Astrocyte of the spinal cord (primary cell): Measurements from ENCODE around the gene ENTREP3.
"Not testable (repeated sequence)": the region's sequence is repeated elsewhere in the genome, so short reads cannot be mapped to it uniquely, and the experiment has no call there.

Experiments used
- DNase-seq: peaks from one replicate; pipeline ENCODE4 v3.0.0; 2011; ENCODE audit warnings: low read depth, low spot score
- H3K4me3 ChIP-seq: 2 replicates; pipeline ENCODE4 v1.5.1; 2011; ENCODE audit warnings: low read depth, mild to moderate bottlenecking, low read length, moderate library complexity
- in situ Hi-C: cut with HindIII; loops from 2 replicates; pipeline ENCODE4 v1.10.0; 2017; ENCODE audit warnings: low sequenced_read_pairs
- TF ChIP-seq, protein P1 (sequence below): IDR thresholded peaks from 2 replicates; pipeline ENCODE4 v1.5.1; 2012; ENCODE audit warnings: low read depth, mild to moderate bottlenecking, low read length, inconsistent platforms

Gene ENTREP3

DNA sequence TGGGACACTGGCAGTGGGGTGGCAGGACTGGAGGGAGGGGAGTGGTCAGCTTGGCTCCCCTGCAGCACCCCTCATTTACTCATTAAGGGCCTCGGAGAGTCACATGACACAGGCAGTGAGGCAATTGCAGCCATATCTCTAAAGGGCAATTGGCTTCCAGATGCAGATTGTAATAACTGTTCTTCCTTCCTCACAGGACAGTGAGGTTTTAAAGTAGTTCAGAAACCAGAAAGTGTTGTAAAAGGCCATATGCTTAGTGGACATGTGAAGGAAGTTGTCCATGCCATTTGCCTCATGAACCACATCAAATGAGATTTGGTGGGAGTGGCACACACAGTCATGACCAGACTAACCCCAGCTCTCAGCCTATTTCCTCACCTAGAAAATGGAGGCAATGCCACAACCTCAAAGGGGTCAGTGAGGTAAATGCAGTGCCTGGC is 35.7 kb downstream of the ENTREP3 start:
- TF ChIP-seq, protein P1, sequence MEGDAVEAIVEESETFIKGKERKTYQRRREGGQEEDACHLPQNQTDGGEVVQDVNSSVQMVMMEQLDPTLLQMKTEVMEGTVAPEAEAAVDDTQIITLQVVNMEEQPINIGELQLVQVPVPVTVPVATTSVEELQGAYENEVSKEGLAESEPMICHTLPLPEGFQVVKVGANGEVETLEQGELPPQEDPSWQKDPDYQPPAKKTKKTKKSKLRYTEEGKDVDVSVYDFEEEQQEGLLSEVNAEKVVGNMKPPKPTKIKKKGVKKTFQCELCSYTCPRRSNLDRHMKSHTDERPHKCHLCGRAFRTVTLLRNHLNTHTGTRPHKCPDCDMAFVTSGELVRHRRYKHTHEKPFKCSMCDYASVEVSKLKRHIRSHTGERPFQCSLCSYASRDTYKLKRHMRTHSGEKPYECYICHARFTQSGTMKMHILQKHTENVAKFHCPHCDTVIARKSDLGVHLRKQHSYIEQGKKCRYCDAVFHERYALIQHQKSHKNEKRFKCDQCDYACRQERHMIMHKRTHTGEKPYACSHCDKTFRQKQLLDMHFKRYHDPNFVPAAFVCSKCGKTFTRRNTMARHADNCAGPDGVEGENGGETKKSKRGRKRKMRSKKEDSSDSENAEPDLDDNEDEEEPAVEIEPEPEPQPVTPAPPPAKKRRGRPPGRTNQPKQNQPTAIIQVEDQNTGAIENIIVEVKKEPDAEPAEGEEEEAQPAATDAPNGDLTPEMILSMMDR, result no peak
- in situ Hi-C loops, result no loop called here
- DNase-seq, result no peak
- no peak overlapping the region for H3K4me3 ChIP-seq

DNA sequence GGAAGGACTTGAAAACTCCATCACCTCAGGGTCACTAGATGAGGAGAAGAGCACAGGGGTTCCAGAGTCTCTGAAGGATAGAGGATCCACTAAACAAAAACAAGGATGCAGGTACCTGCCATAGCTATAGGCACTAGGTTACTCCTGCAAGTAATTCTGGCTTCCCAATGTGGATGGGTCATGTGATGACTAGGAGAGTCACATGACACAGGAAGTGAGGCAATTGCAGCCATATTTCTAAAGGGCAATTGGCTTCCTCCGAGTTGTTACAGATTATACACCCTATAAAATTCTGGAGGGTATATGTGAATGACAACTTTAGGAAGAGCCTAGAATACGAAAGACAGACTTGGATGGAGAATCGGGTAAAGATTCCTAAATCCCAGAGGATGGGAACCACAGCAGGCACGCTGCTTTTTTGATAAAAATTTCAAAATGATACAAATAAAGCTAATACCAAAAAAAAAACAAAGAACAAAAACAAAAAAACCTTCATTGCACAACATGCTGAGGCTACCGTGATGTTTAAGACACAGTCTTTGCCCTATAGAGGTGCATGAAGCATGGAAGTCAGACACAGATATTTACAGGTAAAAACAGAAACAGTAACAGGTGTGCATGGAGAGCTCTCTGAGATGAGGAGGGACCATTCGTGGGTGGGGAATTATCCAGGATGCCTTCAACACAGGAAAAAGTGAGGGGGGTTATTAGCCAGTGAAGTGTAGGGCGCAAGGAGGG is 36.3 kb downstream of the ENTREP3 start:
- no peak overlapping the region for H3K4me3 ChIP-seq
- TF ChIP-seq, protein P1, result no peak
- in situ Hi-C loops, result no loop called here
- peak; percentile 70 for DNase-seq

DNA sequence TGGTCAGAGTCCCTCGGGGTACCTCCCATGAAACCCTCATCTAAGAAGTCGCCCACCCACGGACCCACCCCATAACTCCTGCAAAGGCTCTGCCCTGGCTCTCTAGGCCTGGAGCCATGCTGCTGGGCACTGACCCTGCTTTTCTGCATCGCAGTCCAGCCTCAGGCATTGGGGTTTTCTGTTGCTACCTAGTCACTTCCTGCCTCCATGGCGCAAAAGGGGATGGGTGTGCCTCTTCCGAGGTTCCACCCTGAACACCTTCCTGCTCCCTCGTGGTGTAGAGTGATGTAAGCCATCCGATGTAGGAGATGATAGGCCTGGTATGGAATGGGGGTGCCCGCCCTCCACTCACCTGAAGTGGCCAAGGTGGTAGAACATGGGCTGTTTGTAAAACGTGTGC is 40.6 kb downstream of the ENTREP3 start:
- in situ Hi-C loops, DNase-seq, H3K4me3 ChIP-seq: not testable (repeated sequence)

DNA sequence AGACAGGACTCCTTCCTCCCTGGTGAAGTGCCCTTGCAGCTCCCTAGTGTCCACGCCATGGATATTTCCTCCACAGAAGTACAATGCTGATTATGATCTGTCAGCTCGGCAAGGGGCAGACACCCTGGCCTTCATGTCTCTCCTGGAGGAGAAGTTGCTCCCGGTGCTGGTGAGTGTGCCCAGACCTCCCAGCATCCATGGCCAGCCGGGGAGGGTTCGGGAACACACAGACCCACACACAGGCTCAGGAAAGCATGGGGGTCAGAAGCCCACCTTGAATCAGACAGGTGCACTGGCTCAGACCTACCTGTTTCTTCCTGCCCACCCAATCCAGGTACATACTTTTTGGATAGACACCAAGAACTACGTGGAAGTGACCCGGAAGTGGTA is 43.2 kb downstream of the ENTREP3 start:
- in situ Hi-C loops, H3K4me3 ChIP-seq, DNase-seq: not testable (repeated sequence)

DNA sequence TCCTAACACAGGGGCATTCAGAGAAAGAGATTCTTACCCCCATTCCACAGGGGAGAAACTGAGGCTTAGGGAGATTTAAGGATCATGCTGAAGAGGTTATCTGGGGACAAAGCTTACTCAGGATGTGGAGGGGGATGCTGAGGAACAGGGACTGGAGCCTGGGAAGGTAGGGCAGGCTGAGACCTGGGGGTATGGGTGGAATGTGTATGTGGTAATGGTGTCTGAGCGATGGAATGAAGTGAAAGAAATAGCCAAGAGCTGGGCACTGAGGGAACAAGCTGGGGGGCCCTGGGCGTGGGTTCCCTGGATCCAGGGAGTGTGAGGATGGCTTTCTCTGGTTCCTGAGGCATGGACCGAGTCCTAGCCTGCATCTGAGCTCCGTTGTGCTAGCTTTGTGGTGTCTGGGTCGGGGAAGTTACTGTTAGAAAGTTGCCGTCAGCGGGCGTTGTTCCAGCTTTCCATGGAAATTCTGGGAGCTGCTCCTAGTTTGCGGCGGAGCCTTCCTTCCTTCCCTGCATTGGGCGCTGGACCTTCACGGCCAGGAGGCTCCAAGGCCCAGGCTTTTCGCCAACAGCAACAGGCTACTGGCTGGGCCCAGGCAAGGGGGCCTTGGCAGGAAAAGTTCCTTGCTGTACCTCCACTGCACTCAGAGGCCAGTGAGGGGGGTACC is 43.8 kb downstream of the ENTREP3 start:
- DNase-seq, H3K4me3 ChIP-seq, in situ Hi-C loops: not testable (repeated sequence)

DNA sequence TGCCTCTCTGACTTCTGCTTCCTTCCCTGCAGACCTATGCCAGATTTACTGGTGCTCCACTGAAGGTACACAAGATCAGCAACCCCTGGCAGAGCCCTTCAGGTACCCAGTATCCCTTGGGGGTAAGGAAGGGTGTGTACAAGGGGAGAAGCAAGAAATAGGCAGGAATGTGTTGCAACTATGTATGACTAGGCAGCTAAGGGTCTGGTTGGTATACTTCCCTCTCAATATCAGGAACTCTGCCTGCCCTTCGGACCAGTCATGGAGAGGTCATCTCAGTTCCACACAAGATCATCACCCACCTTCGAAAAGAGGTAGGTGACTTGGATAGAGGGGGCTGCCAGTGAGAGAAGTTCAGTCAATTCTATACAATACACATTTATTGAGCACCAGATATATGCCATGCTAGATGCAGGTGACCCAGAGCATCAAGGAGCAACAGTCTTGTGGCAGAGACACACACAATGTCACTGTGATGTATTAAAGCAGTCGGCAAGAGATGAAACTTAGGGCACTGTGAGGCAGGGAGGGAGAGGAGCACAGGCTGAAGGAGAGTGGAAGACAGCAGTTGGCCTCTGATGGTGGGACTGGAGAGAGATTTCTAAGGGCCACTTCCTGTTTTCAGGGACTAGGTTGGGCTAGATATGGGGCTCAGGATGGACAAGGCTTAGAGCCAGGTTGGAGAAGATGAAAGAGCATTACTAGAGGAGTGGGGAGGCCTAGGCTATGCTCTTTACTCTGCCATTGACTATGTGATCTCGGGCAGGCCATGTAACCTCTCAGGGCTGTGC is 44.8 kb downstream of the ENTREP3 start:
- TF ChIP-seq, protein P1, result no peak
- in situ Hi-C loops, result no loop called here
- no peak overlapping the region for H3K4me3 ChIP-seq
- DNase-seq, result no peak

DNA sequence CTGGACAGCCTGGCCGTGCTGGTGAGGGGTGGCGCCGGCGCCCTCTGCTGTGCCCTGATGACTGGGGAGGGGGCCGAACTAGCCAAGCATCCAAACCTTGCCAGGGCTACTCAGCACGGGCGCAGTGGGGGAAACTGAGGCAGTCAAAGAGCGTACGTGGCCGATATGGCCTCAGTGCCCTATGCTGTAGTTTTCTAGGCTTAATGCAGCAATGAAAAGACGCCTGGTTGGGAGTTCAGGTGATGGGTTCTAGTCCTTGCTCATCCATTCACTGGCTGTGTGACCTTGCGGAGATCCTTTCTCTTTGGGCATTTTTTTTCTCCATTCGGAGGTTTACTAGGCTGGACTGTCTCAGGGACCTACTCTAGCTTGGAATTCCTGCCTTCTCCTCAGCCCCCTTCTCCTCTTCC is 46.0 kb downstream of the ENTREP3 start:
- in situ Hi-C loops, result no loop called here

More for the DNA sequence above, 46.0 kb downstream of the ENTREP3 start:
- TF ChIP-seq, protein P1, result no peak
- peak overlapping the region; percentile 90 for H3K4me3 ChIP-seq
- DNase-seq, result no peak
